ENCODE data around the gene PKN1. TPM values are rescaled to one million over a fixed set of nuclear protein-coding genes. Genes with fewer than 3 reads are reported as not detected.

PKN1 gene
- total and polyA plus RNA-seq, 4 donors = 13.7 to 41.6 (median 22.3) TPM

- WGBS = 67% methylated on average over 4 of the region's 4 CpGs
- no peak overlapping the region for H3K9ac ChIP-seq (ENCODE audit: low read depth in 1 of 2, low read length in 2 of 2)
- H3K4me3 ChIP-seq (ENCODE audit: low read depth in 1 of 3, low read length in 3 of 3) = no peak overlapping the region
- no peaks in the 10 kb centered on the region for H3K36me3 ChIP-seq (ENCODE audit: control insufficient read depth in 4 of 4, insufficient read depth in 3 of 4, low read depth in 1 of 4, low read length in 3 of 4)
- no peaks in the 10 kb centered on the region for H3K9me3 ChIP-seq (ENCODE audit: control insufficient read depth in 4 of 4, low read length in 3 of 4)
- no peak overlapping the region for H3K27ac ChIP-seq (ENCODE audit: low read depth in 1 of 2, low read length in 2 of 2)
- no peaks in the 10 kb centered on the region for H3K27me3 ChIP-seq (ENCODE audit: control insufficient read depth in 4 of 4, insufficient read depth in 4 of 4, low read length in 3 of 4)
- peaks cover 2 to 13% (median 8%) of the 10 kb centered on the region in 4 donors for H3K4me1 ChIP-seq (ENCODE audit: control insufficient read depth in 4 of 4, insufficient read depth in 4 of 4, low read length in 3 of 4)
- DNase-seq (ENCODE audit: low spot score) = no peak
- TF ChIP-seq, protein P1, sequence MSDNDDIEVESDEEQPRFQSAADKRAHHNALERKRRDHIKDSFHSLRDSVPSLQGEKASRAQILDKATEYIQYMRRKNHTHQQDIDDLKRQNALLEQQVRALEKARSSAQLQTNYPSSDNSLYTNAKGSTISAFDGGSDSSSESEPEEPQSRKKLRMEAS (IDR thresholded peaks at IDR 0.05) = no peak
- TF ChIP-seq HNF4G (IDR thresholded peaks at IDR 0.05) (no peak), FOXA1 (IDR thresholded peaks at IDR 0.05) (no peak), TAF1 (conservative IDR thresholded peaks at IDR 0.05) (no peak), EGR1 (IDR thresholded peaks at IDR 0.05; ENCODE audit: low read depth in 2 of 2) (no peak), JUND (IDR thresholded peaks at IDR 0.05) (no peak), YY1 (IDR thresholded peaks at IDR 0.05) (no peak), ATF3 (IDR thresholded peaks at IDR 0.05) (no peak), RAD21 (IDR thresholded peaks at IDR 0.05) (no peak), SP1 (IDR thresholded peaks at IDR 0.05) (no peak), FOXA2 (IDR thresholded peaks at IDR 0.05) (no peak), NR2F2 (IDR thresholded peaks at IDR 0.05) (no peak), REST (IDR thresholded peaks at IDR 0.05) (no peak)
- TF ChIP-seq, protein P2, sequence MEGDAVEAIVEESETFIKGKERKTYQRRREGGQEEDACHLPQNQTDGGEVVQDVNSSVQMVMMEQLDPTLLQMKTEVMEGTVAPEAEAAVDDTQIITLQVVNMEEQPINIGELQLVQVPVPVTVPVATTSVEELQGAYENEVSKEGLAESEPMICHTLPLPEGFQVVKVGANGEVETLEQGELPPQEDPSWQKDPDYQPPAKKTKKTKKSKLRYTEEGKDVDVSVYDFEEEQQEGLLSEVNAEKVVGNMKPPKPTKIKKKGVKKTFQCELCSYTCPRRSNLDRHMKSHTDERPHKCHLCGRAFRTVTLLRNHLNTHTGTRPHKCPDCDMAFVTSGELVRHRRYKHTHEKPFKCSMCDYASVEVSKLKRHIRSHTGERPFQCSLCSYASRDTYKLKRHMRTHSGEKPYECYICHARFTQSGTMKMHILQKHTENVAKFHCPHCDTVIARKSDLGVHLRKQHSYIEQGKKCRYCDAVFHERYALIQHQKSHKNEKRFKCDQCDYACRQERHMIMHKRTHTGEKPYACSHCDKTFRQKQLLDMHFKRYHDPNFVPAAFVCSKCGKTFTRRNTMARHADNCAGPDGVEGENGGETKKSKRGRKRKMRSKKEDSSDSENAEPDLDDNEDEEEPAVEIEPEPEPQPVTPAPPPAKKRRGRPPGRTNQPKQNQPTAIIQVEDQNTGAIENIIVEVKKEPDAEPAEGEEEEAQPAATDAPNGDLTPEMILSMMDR (IDR thresholded peaks at IDR 0.05; ENCODE audit: low read depth, low read length, missing input control) = no peak
Measured at GRCh38 chr19:14428882-14429416, 4.2 kb upstream of the PKN1 start.

DNA sequence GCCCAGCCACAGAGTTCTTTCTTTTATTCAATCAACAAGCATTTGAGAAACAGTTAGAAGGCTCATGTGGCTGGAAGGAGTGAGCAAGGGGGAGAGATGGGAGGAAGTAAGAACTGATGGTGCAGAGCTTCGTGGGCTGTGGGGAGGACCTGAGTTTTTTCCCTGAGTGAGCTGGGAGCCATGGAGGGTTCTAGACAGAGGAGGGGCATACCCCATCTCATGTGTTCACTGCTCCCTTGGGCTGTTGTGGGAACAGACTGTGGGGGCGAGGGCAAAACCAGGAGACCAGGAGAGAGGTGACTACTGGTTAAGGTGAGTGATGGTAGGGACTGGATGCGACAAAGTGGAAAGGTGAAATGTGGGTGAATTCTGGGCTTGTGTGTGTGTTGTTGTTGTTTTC lies 2.4 kb upstream of the PKN1 start:
- H3K4me1 ChIP-seq (ENCODE audit: control insufficient read depth in 4 of 4, insufficient read depth in 4 of 4, low read length in 3 of 4) = peaks cover 6 to 29% (median 14%) of the 10 kb centered on the region in 4 donors
- no peak overlapping the region for H3K27ac ChIP-seq (ENCODE audit: low read depth in 1 of 2, low read length in 2 of 2)
- H3K4me3 ChIP-seq (ENCODE audit: low read depth in 1 of 3, low read length in 3 of 3) = no peak overlapping the region
- WGBS = 78% methylated on average over 3 of the region's 3 CpGs
- H3K27me3 ChIP-seq (ENCODE audit: control insufficient read depth in 4 of 4, insufficient read depth in 4 of 4, low read length in 3 of 4) = no peaks in the 10 kb centered on the region
- TF ChIP-seq, protein P1 (IDR thresholded peaks at IDR 0.05) = no peak
- no peak for TF ChIP-seq SP1 (IDR thresholded peaks at IDR 0.05)
- TF ChIP-seq HNF4G (IDR thresholded peaks at IDR 0.05) = no peak
- no peak for TF ChIP-seq YY1 (IDR thresholded peaks at IDR 0.05)
- TF ChIP-seq NR2F2 (IDR thresholded peaks at IDR 0.05) = no peak
- TF ChIP-seq RXRA (IDR thresholded peaks at IDR 0.05) = no peak
- TF ChIP-seq TAF1 (conservative IDR thresholded peaks at IDR 0.05) = no peak
- no peak for TF ChIP-seq GABPA (IDR thresholded peaks at IDR 0.05 in 1 of 2, conservative IDR thresholded peaks at IDR 0.05 in 1 of 2)
- no peak for DNase-seq (ENCODE audit: low spot score)
- H3K36me3 ChIP-seq (ENCODE audit: control insufficient read depth in 4 of 4, insufficient read depth in 3 of 4, low read depth in 1 of 4, low read length in 3 of 4) = no peaks in the 10 kb centered on the region
- H3K9me3 ChIP-seq (ENCODE audit: control insufficient read depth in 4 of 4, low read length in 3 of 4) = no peaks in the 10 kb centered on the region
- no peak overlapping the region for H3K9ac ChIP-seq (ENCODE audit: low read depth in 1 of 2, low read length in 2 of 2)

Data from liver (tissue), 9 donors.